Glutamatergic neuron (in vitro differentiated cells): ENCODE results near the gene AUTS2. TPM values are rescaled to one million over a fixed set of nuclear protein-coding genes. Genes with fewer than 3 reads are reported as not detected.

Experiments used
- DNase-seq: peaks from one replicate; pipeline ENCODE4 v3.0.0; 2022
- H3K27ac Mint-ChIP-seq: one replicate; pipeline ENCODE4 v1.8.0; 2020; ENCODE audit warnings: mild to moderate bottlenecking, mixed read lengths, inconsistent platforms; ENCODE audit not compliant: unreplicated experiment
- H3K27me3 Mint-ChIP-seq: one replicate; pipeline ENCODE4 v1.8.0; 2020; ENCODE audit warnings: mild to moderate bottlenecking, moderate library complexity, mixed read lengths, inconsistent platforms; ENCODE audit not compliant: unreplicated experiment
- H3K36me3 Mint-ChIP-seq: one replicate; pipeline ENCODE4 v1.8.0; 2020; ENCODE audit warnings: mild to moderate bottlenecking, mixed read lengths, inconsistent platforms; ENCODE audit not compliant: unreplicated experiment
- H3K4me1 Mint-ChIP-seq: one replicate; pipeline ENCODE4 v1.8.0; 2020; ENCODE audit warnings: mild to moderate bottlenecking, low read depth, mixed read lengths, inconsistent platforms; ENCODE audit not compliant: unreplicated experiment
- H3K4me3 Mint-ChIP-seq: one replicate; pipeline ENCODE4 v1.8.0; 2020; ENCODE audit warnings: mild to moderate bottlenecking, mixed read lengths, inconsistent platforms; ENCODE audit not compliant: unreplicated experiment
- H3K9me3 Mint-ChIP-seq: one replicate; pipeline ENCODE4 v1.8.0; 2020; ENCODE audit warnings: mild to moderate bottlenecking, moderate library complexity, mixed read lengths, inconsistent platforms; ENCODE audit not compliant: unreplicated experiment
- CTCF ChIP-seq: fragments of 200-600 bp; sonication (generic); IDR thresholded peaks from one replicate; pipeline ENCODE4 v1.5.0; 2021; ENCODE audit not compliant: partially characterized antibody, unreplicated experiment
- total RNA-seq: library from RNA; stranded (reverse); fragmentation: NEBNext Ultra II Directional; extraction: Animal tissue kit (Norgen Biotek cat#: 25700); gene quantifications from one replicate; pipeline ENCODE4 v1.2.1, GENCODE V29; 2021; ENCODE audit not compliant: unreplicated experiment

AUTS2 gene
- total RNA-seq, 1 donor from 2014 or later = 300 TPM

- H3K36me3 Mint-ChIP-seq = peaks cover 14% of the 10 kb centered on the region
- no peak overlapping the region for H3K27ac Mint-ChIP-seq
- peaks cover 19% of the 10 kb centered on the region for H3K4me1 Mint-ChIP-seq
- no peak for DNase-seq
- H3K9me3 Mint-ChIP-seq = peaks cover 21% of the 10 kb centered on the region
- no peak overlapping the region for H3K4me3 Mint-ChIP-seq
- peaks cover 6% of the 10 kb centered on the region for H3K27me3 Mint-ChIP-seq
- no peak for TF ChIP-seq CTCF
Measured at GRCh38 chr7:70349031-70349430, 750.8 kb downstream of the AUTS2 start.

- peaks cover 26% of the 10 kb centered on the region for H3K4me1 Mint-ChIP-seq
- peaks cover 21% of the 10 kb centered on the region for H3K9me3 Mint-ChIP-seq
- peaks cover 14% of the 10 kb centered on the region for H3K36me3 Mint-ChIP-seq
- no peak for TF ChIP-seq CTCF
- H3K27me3 Mint-ChIP-seq = peaks cover 8% of the 10 kb centered on the region
- no peak overlapping the region for H3K4me3 Mint-ChIP-seq
- DNase-seq = no peak
- H3K27ac Mint-ChIP-seq = no peak overlapping the region
Measured at GRCh38 chr7:70349819-70350218, 751.5 kb downstream of the AUTS2 start.

GRCh38 chr7:70352088-70352487 is 753.8 kb downstream of the AUTS2 start:
- DNase-seq = no peak
- Mint-ChIP-seq H3K4me1 (peaks cover 43% of the 10 kb centered on the region), H3K9me3 (peaks cover 21% of the 10 kb centered on the region), H3K36me3 (peaks cover 12% of the 10 kb centered on the region), H3K27ac (peak overlapping the region; percentile 55), H3K4me3 (peak overlapping the region; percentile 59), H3K27me3 (peaks cover 8% of the 10 kb centered on the region)
- no peak for TF ChIP-seq CTCF

- peaks cover 9% of the 10 kb centered on the region for H3K36me3 Mint-ChIP-seq
- H3K4me1 Mint-ChIP-seq = peaks cover 51% of the 10 kb centered on the region
- H3K27ac Mint-ChIP-seq = peak overlapping the region; percentile 55
- DNase-seq = no peak
- H3K4me3 Mint-ChIP-seq = peak overlapping the region; percentile 59
- no peak for TF ChIP-seq CTCF
- H3K9me3 Mint-ChIP-seq = peaks cover 19% of the 10 kb centered on the region
- H3K27me3 Mint-ChIP-seq = peaks cover 7% of the 10 kb centered on the region
Measured at GRCh38 chr7:70352906-70353305, 754.6 kb downstream of the AUTS2 start.

- H3K4me1 Mint-ChIP-seq = peaks cover 56% of the 10 kb centered on the region
- H3K27ac Mint-ChIP-seq = peak overlapping the region; percentile 19
- H3K9me3 Mint-ChIP-seq = peaks cover 24% of the 10 kb centered on the region
- no peak for TF ChIP-seq CTCF
- no peak for DNase-seq
- H3K27me3 Mint-ChIP-seq = peaks cover 7% of the 10 kb centered on the region
- H3K4me3 Mint-ChIP-seq = peak overlapping the region; percentile 36
- peaks cover 13% of the 10 kb centered on the region for H3K36me3 Mint-ChIP-seq
Measured at GRCh38 chr7:70353330-70353945, 755.2 kb downstream of the AUTS2 start.
